CD4-positive, alpha-beta T cell treated with Interleukin-21 for 1 hour (primary cell): Measurements from ENCODE around the gene USP25.
A peak's percentile ranks its signal among the peaks of the same experiment; 100 is the strongest.

Source experiments
- DNase-seq: peaks from one replicate; pipeline ENCODE4 v3.0.0-alpha.2; 2020

USP25 gene, protein sequence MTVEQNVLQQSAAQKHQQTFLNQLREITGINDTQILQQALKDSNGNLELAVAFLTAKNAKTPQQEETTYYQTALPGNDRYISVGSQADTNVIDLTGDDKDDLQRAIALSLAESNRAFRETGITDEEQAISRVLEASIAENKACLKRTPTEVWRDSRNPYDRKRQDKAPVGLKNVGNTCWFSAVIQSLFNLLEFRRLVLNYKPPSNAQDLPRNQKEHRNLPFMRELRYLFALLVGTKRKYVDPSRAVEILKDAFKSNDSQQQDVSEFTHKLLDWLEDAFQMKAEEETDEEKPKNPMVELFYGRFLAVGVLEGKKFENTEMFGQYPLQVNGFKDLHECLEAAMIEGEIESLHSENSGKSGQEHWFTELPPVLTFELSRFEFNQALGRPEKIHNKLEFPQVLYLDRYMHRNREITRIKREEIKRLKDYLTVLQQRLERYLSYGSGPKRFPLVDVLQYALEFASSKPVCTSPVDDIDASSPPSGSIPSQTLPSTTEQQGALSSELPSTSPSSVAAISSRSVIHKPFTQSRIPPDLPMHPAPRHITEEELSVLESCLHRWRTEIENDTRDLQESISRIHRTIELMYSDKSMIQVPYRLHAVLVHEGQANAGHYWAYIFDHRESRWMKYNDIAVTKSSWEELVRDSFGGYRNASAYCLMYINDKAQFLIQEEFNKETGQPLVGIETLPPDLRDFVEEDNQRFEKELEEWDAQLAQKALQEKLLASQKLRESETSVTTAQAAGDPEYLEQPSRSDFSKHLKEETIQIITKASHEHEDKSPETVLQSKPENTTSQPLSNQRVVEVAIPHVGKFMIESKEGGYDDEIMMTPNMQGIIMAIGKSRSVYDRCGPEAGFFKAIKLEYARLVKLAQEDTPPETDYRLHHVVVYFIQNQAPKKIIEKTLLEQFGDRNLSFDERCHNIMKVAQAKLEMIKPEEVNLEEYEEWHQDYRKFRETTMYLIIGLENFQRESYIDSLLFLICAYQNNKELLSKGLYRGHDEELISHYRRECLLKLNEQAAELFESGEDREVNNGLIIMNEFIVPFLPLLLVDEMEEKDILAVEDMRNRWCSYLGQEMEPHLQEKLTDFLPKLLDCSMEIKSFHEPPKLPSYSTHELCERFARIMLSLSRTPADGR

DNA sequence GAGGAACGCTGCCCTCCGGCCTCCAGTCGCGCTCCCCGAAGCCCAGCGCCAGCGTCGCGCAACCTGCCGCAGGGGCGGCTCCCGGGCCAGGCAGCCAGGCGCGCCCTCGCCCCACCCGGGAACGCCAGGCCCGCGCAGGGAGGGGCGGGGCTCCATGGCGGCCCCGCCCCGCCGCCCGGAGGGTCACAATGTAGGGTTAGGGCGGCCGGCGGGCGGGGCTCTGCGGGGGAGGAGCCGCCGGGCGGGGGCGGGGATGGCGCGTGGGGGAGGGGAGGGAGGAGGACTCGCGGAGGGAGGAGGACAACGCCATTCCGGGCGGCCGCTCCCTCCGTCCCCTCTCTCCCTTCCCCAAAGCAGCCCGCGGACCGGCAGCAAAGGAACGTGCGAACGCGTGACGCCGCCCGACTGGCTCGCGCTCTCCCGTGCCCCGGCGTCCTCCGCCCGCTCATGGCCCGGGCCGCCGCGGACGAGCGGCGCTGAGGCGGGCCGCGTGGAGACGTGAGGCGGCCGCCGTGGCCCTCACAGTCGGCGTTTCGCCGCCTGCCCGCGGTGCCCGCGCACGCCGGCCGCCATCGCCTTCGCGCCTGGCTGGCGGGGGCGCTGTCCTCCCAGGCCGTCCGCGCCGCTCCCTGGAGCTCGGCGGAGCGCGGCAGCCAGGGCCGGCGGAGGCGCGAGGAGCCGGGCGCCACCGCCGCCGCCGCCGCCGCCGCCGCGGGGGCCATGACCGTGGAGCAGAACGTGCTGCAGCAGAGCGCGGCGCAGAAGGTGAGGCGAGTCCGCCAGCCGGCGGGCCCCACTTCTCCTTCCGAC is at the start of gene USP25:
TSS of gene USP25 (plus strand) at position 309 of the 810 bp plus-strand sequence. CDS start at position 721, 412 bp downstream.
- DNase-seq: peak; percentile 92

DNA sequence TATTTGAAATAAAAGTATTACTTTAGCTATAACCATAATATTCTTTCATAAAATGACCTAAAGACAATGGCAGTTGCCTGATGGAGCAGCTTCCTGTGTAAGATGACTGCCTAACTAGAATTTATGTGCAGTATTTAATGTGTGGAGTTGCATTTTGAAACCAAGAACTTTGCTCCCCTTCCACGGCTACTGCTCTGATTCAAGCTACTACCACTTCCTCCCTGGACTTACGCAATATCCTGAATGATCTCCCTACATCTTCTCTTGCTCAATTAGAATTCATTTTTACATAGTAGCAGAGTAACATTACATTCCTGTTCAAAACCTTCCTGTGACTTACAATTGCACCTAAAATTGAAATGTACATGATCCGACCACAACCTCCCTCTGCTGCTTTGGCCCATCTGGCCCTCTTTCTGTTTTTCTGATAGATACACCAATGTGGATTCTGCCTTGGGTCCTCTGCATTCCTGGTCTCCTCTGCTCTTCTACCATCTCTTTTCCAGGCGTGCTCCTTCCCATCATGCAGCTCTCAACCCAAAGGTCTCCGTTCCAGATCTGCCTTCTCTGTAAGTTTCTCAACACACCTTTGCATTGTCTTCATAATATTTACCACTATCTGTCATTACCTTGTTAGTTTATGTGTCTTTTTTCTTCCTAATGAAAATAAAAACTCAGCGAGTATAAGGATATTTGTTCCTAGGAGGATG is 47.4 kb upstream of the USP25 start:
- DNase-seq: peak; percentile 8

DNA sequence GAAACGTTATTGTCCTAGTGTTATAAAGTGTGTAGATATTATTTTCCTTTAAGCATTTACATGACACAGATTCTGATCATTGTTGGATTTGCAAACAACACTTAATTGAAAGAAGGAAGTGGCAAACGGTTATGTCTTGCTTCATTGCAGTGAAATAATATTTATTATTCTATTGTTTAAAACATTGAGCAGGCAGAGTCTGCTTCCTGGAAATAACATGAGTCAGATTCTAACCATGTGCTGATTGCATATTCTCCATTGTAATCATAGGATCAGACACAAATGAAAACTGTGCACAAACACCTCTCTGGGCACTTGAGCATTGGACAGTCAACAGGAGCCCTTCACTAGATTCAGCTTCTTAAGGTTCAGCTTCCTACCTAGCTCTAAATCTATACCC is 46.8 kb upstream of the USP25 start:
- DNase-seq: no peak

DNA sequence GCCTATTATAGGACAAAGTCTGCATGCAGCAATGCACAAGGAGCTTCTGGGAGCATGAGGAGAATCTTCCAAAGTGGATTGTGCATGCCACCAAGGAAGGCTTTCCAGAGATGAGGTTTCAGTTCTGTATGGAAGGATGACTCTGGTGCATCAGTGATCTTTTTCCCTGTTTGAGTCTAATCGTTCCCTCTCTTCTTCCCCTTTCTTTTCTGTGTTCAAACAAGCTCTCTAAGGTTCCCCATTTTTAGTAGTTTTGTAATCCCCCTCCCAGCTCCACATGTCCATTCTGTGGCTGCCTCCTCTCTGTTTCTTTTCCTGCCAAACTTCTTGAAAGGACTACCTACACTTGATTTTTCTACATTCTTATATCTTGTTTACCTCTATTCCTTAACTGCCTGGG is 43.3 kb upstream of the USP25 start:
- DNase-seq: no peak

DNA sequence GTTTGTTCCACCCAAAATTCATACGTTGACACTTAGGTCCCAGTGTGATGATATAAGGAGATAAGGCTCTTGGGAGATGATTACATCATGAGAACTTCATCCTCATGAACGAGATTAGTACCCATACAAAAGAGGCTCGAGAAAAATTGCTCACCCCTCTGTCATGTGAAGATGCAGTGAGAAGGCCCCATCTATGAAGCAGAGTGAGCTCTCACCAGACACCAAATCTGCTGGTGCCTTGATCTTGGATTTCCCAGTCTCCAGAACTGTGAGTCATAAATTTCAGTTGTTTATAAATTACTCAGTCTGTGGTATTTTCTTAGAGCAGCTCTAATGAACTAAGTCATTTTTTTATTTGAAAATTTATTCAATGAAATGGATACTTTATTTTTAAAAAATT is 42.6 kb upstream of the USP25 start:
- no peak for DNase-seq

DNA sequence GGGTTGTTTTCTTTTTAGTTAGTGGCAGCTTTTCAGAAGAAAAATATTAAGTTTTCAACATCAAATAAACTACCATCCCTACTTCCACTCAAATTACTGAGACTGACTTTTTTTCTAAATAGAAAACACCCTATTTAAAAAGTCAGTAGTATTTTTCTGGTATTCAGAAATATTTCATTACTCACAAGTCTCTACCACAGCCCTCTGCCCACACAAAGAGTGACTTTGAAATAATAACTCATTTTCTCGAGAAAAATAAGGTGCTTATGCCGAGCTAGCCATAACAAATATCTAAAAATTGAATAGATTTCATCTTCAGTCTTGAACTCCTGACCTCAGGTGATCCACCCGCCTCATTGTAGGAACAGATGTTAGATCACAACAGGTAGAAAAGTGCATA is 41.8 kb upstream of the USP25 start:
- DNase-seq: no peak

DNA sequence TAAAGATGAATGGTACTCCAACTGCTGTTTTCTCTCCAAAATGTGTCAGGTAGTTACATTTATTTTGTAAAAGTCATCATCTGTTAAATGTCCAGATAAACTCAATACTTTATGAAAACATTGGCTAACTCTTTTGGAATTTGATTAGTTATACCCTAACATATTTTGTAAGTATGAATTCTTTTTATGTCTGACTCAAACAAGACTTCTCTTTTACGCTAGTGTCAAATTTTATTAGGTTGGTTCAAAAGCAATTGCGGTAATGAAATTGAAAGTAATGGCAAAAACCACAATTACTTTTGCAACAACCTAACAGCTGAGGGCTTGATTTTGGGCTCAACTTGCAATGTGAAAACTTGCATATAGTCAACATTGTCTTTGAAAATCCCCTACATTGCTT is 41.0 kb upstream of the USP25 start:
- peak; percentile 30 for DNase-seq

DNA sequence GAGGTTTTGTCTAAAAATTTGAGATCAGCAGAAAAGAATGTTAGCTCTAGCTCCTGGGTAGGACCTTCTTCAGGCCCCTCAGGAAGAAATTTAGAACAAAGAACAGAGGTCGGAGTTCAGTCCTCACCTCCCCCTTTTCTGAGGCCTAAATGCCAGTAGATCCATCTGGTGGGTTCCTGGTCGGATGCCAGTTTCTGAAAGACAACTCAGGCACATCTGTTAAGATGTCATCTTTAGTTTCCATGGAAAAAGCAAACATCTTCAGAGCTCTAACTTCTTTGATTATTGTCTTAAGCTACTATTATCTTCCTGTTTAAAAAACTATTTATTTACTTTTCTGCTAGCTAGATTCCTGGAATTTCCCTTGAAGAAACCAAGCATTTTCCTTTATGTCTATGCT is 37.1 kb upstream of the USP25 start:
- no peak for DNase-seq

DNA sequence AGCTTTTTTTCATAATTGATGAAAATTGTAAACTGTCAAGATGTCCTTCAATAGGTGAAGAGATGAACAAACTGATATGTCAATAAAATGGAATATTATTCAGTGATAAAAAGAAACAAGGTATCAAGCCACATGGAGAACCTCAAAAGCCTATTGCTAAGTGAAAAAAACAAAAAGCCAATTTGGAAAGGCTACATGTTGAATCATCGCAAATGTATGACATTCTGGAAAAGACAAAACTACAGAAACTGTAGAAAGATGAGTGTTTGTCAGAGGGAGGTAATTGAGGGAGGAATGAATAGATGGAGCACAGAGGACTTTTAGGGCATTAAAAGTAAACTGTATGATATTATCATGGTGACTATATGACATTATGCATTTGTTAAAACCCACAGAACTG is 34.5 kb upstream of the USP25 start:
- DNase-seq: no peak

DNA sequence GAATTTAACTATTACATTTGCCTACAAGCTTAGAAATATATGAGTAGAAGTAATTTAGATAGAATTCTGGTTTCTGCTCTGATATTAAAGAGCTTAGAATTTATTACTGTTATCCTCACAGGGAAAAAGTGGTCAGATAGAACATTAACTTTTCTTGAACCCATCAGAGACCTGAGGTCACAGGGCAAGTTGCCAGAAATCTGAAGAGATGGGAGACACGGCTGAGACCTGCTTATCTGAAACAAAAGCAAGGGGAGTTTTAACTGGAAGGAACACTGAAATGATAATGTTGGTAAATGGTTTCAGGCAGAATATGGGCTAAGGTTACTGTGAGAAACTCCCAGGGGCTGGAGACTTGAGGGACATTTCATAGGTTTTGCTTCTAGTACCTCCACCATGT is 28.0 kb upstream of the USP25 start:
- no peak for DNase-seq

DNA sequence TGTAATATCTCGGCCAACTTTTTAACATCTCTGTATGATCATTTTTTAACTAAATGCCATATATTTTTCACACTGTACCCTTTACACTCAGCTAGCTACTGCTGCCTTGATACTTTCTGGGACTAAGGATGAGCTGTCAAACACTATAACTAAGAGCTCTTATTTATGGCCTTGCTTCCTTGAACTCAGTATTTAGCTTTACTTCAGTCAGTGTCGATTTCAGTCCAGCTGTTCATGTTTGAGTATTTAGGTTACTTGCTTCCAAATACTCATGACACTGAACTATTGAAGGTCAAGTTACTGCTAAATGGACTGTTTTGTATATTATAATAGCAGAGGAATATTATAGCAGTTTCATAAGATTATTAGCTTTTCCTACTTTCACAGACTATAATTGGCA is 25.9 kb upstream of the USP25 start:
- no peak for DNase-seq

DNA sequence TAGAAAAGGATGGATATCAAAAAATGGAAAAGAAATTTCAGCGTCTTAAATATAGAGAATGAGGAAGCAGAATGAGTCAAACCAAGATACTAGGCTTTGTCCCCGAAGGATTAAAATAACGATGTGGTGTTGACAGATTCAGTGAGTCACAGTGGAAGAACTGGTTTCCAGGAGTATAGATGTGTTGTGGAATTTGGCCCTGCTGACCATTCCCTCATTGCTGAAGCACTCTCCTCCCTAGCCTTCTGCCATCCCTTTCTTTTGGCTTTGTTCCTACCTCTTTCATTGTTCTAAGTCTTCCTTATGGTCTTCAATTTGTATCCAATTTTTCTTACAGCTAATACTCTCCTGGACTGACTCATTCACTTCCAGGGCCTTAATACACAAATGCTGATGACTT is 23.1 kb upstream of the USP25 start:
- DNase-seq: no peak

DNA sequence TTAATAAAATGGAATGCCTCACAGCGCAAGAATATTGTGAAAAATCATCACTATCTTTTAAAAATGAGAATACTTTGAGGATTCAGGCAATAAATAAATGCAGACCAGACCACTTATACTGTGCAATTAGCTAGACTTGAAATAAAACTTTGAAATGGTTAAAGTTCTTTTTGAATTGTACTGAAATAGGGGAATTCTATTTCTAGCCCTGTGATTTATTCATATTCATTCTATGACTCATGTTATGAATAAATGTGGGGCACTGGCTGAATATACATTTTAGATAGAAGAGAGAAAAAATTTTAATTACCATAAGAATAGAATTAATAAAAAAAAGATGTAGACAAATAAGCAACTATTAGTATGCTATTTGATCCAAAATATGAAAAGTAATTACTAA is 16.4 kb upstream of the USP25 start:
- DNase-seq: no peak

DNA sequence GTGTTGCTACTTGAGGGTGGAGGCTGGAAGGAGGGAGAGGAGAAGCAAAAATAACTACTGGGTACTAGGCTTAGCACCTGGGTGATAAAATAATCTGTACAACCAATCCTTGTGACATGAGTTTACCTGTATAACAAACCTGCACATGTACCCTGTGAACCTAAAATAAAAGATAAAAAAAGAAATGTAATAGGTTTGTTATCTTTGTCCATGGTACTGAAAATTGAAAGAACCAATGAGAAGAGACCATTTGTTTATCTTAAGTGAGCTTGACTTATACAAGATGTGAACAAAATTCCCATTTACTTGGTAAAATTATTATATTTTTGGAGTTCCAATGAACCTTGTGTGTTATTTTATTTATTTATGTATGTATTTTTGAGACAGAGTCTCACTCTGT is 11.1 kb upstream of the USP25 start:
- DNase-seq: no peak

DNA sequence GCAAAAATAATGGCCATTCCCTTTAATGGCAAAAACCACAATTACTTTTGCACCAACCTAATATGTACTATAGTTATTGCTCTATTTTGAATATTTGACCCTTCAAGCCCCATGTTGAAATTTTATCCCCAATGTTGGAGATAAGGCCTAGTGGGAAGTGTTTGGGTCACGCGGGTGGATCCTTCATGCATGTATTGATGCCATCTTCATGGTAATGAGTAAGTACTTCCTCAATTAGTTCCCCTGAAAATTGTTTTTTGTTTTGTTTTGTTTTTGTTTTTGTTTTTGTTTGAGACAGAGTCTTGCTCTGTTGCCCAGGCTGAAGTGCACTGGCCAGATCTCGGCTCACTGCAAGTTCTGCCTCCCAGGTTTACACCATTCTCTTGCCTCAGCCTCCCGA is 9.8 kb upstream of the USP25 start:
- no peak for DNase-seq

DNA sequence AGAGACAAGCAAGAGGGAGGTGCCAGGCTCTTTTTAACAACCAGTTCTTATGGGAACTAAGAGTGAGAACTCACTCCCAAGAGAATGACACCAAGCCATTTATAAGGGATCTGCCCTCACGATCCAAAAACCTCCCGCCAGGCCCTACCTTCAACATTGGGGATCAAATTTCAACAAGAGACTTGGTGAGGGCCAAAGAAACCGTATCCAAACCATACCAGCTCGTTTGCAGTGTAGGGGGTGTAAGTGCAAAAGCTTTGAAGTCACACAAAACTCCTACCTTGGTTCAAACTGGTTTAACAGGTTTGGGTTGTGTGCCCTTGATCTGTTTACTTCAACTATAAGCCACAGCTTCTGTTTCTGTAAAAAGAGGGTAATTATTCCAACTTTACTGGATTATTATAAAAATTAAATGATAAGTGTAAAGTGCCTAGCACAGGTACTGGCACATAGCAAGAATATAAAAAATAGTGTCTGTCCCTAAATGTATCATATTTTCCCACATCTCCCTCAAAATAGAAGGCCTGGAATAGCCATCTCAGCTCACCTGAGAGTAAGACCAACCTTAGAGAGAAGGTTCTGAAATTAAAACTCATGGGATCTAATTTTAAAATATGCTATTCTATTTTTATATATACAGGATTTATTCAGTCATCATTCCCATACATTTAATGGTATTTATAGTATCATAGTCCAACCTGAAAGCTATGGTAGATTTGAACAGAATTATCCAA is 7.0 kb upstream of the USP25 start:
- DNase-seq: no peak

DNA sequence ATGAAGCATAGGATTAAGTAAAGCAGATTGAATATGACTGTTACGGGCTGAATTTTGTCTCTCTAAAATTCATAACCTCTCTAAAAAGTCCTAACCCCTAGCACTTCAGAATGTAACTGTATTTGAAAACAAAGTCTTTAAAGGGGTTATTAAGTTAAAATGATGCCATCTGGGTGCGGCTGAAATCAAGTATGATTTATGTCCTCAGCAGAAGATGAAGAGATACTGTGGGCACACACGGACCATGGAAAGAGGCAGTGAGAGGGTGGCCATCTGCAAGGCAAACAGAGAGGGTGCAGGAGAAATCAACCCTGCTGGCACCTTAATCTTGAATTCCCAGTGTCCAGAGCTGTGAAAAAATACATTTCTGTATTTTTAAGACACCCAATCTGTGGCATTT is 3.8 kb upstream of the USP25 start:
- no peak for DNase-seq

DNA sequence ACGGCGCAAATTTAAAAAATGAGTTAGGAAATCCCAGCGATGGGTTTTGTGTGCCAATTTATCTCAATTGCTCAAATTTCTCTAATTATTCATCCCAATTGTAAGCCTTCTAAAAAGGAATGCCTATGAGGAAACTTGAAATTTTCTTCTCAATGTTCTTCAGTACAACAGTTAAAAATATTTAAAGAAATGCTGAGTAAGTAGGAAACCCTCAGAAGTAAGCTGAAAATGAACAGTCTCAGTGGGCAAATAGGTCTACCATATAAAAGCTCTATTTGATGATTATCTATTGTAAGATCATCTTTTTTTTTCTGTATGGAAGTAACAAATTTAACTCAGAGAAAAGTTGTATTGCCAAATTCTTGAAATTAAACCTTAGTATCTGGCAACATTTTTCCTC is 1.7 kb upstream of the USP25 start:
- DNase-seq: no peak

DNA sequence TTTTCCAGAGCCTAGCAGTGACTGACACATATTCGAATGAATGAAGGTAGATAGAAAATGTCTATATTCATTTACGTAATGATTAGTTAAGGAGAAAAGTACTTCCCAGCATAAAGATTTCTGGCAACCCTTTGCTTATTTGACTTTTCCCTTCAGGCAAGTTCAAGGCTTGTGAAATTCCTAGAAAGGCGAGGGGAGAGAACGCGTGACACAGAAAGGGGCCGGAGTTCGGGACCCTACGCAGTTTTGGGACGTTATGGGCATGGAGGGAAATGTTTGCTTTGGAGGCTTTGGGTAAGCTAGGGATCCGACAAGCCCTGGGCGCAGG is 472 bp upstream of the USP25 start:
- no peak for DNase-seq

DNA sequence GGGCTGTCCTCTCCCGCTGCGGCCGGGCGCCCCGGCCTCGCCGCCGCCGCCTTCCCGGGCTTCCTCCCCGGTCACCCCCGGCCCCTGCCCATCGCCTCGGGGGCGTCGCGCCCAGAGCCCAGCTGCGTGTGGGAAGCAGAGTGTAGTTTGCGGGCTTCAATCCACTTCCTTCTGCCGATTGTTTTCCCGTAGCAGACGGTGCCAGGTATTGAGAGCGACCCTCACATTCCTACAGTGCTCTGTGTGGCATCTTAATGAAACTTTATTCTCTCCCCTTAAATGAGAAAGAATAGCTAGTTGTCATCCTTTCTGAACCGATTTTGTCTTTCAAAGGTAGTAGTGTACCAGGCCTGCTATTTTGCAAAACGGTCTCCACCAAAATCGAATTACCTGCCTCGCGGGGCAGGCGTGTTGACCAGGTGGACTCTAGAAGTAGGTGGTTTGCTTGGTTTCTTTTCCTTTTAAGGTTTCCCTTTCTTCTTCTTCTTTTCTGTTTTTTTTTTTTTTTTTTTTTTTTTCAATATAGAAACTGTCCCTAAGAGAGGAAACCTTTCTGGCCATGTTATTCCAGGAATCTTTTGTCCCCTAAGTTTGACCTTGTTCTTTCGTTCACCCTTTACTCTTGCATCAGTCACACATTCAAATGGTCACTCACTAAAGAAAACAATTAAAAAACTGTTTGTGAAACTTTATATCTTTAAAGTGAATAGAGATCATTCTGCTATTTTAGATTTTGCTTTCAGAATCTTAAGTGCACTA is 881 bp downstream of the USP25 start:
- DNase-seq: no peak

DNA sequence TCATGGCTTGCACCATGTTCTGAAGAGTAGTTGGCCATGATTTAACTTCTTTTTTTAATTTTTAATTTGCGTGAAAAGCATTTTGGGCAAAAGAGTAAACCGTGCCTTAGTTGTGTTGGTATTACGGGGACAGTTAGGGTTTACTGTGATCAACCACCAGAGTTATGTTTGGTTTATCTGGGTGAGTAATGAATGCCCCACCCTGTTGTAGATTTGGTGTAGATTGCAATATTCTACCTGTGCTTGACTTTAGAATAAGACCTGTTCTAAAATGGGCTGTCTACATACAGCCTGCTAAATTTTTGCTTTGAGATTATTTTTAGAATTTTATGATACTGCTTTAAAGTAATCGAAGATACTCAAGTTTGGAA is 1.4 kb downstream of the USP25 start:
- peak; percentile 44 for DNase-seq
